ENCODE results near the gene OR4K2. TPM values are rescaled to one million over a fixed set of nuclear protein-coding genes. Genes with fewer than 3 reads are reported as not detected.

The OR4K2 gene
- total and polyA plus RNA-seq, 2 donors (not counting 3 experiments of a cell fraction or from before 2014, with no cell fraction given) = not detected

GRCh38 chr14:19878029-19878642 is 3.2 kb downstream of the OR4K2 start:
- Histone ChIP-seq H4K20me1 (replicated peaks; ENCODE audit: control insufficient read depth, extremely low read depth, insufficient read depth, low read length) (no peaks in the 10 kb centered on the region), H3K4me1 (ENCODE audit: control insufficient read depth, extremely low read depth, insufficient read depth, low read length) (no peaks in the 10 kb centered on the region), H3K4me2 (ENCODE audit: insufficient read depth, low read length) (no peak overlapping the region), H3K27me3 (ENCODE audit: control insufficient read depth in 2 of 2, insufficient read depth in 2 of 2, low read length in 2 of 2) (no peaks in the 10 kb centered on the region), H3K27ac (ENCODE audit: insufficient read depth, low read depth, low read length) (no peak overlapping the region), H3K9me1 (replicated peaks; ENCODE audit: control insufficient read depth, extremely low read depth, insufficient read depth, low read length) (no peaks in the 10 kb centered on the region), H2AFZ (ENCODE audit: low read depth, low read length) (no peak overlapping the region), H3K9me3 (replicated peaks; ENCODE audit: control insufficient read depth, insufficient read depth, low read length) (peaks cover 2% of the 10 kb centered on the region), H3K79me2 (ENCODE audit: control insufficient read depth, insufficient read depth, low read length) (no peaks in the 10 kb centered on the region), H3K9ac (replicated peaks; ENCODE audit: extremely low read depth, insufficient read depth, low read length) (no peak overlapping the region), H3K4me3 (replicated peaks in 1 of 3; ENCODE audit: insufficient read depth in 1 of 3, low read depth in 1 of 3, low read length in 3 of 3) (no peak overlapping the region), H3K36me3 (ENCODE audit: control insufficient read depth in 2 of 2, extremely low read depth in 1 of 2, insufficient read depth in 2 of 2, low read length in 2 of 2) (no peaks in the 10 kb centered on the region)
- no TSS peak for BruUV-seq (replicated peaks)
- dilution Hi-C loops (cut with MboI; ENCODE audit: extremely low pct_ligation_motif_present, low sequenced_read_pairs) = no loop called here
- FAIRE-seq = no peak
- POLR2A ChIA-PET = no interaction called here
- TF ChIP-seq FOS (IDR thresholded peaks at IDR 0.05; ENCODE audit: borderline replicate concordance, insufficient read depth, low read length) (no peak), JUN (IDR thresholded peaks at IDR 0.05; ENCODE audit: borderline replicate concordance, insufficient read depth, insufficient read length, low read depth) (no peak), POLR2A (IDR thresholded peaks at IDR 0.05; ENCODE audit: low read depth, low read length) (no peak), CTCF (IDR thresholded peaks at IDR 0.05; ENCODE audit: extremely low read depth in 1 of 2, insufficient read depth in 1 of 2, low read depth in 1 of 2, low read length in 2 of 2) (peak; percentile 3 to 33)
- intact Hi-C loops (cut with micrococcal nuclease) = no loop called here
- CTCF ChIA-PET = no interaction called here
- DNase-seq (ENCODE audit: low read depth, low spot score) = no peak

DNA sequence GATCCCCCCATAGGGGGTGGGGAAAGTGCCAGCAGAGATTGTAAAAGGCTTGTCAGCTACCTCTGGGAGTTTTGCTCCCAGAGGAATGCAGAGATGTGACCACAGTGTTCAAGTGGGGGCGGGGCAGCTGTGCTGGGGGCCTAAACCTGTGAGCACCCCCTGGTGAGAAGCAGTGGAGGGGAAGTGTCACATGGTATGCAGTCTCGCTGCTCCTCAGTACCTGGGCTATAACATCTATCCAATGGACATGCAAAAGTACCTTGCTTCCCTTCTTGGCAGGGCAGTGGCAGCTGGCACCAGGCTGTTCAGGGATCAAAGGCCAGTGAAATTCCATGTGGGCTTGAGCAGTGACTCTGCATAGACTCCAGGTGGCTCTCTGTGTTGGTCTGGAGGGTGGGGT is 20.3 kb downstream of the OR4K2 start:
- H4K20me1 ChIP-seq (replicated peaks; ENCODE audit: control insufficient read depth, extremely low read depth, insufficient read depth, low read length) = no peaks in the 10 kb centered on the region
- no peaks in the 10 kb centered on the region for H3K27me3 ChIP-seq (ENCODE audit: control insufficient read depth in 2 of 2, insufficient read depth in 2 of 2, low read length in 2 of 2)
- peaks cover 5% of the 10 kb centered on the region for H3K9me3 ChIP-seq (replicated peaks; ENCODE audit: control insufficient read depth, insufficient read depth, low read length)
- TF ChIP-seq POLR2A (IDR thresholded peaks at IDR 0.05; ENCODE audit: low read depth, low read length) = no peak
- TF ChIP-seq MYC (IDR thresholded peaks at IDR 0.05; ENCODE audit: low read depth, low read length) = no peak
- intact Hi-C loops (cut with micrococcal nuclease) = no loop called here
- CTCF ChIA-PET = no interaction called here
- H3K9me1 ChIP-seq (replicated peaks; ENCODE audit: control insufficient read depth, extremely low read depth, insufficient read depth, low read length) = no peaks in the 10 kb centered on the region
- H3K27ac ChIP-seq (ENCODE audit: insufficient read depth, low read depth, low read length) = no peak overlapping the region
- DNase-seq (ENCODE audit: low read depth, low spot score) = no peak
- no peak overlapping the region for H3K4me3 ChIP-seq (replicated peaks in 1 of 3; ENCODE audit: insufficient read depth in 1 of 3, low read depth in 1 of 3, low read length in 3 of 3)
- BruUV-seq (replicated peaks) = no TSS peak
- H2AFZ ChIP-seq (ENCODE audit: low read depth, low read length) = no peak overlapping the region
- POLR2A ChIA-PET = no interaction called here
- dilution Hi-C loops (cut with MboI; ENCODE audit: extremely low pct_ligation_motif_present, low sequenced_read_pairs) = no loop called here
- H3K4me1 ChIP-seq (ENCODE audit: control insufficient read depth, extremely low read depth, insufficient read depth, low read length) = no peaks in the 10 kb centered on the region
- no peaks in the 10 kb centered on the region for H3K36me3 ChIP-seq (ENCODE audit: control insufficient read depth in 2 of 2, extremely low read depth in 1 of 2, insufficient read depth in 2 of 2, low read length in 2 of 2)
- FAIRE-seq = no peak
- H3K79me2 ChIP-seq (ENCODE audit: control insufficient read depth, insufficient read depth, low read length) = no peaks in the 10 kb centered on the region
- H3K9ac ChIP-seq (replicated peaks; ENCODE audit: extremely low read depth, insufficient read depth, low read length) = no peak overlapping the region
- no peak overlapping the region for H3K4me2 ChIP-seq (ENCODE audit: insufficient read depth, low read length)

Measured in endothelial cell of umbilical vein (primary cell).